Mucosa of descending colon (tissue), 3 donors: ENCODE data around the gene HIP1. TPM values are rescaled to one million over a fixed set of nuclear protein-coding genes. Genes with fewer than 3 reads are reported as not detected.

Experiments used
- ATAC-seq: fragments of 200-7000 bp; cut with Tn5 transposase; one replicate; pipeline ENCODE4 v1.9.1; 2020; ENCODE audit warnings: mild to moderate bottlenecking, moderate library complexity
- DNase-seq, 3 donors: peaks; one replicate each; pipeline ENCODE4 v3.0.0-alpha.2; 2020
- H3K36me3 ChIP-seq: fragments of 200-600 bp; one replicate; pipeline ENCODE4 v1.8.0; 2021; ENCODE audit warnings: low read depth, mild to moderate bottlenecking
- H3K4me1 ChIP-seq: fragments of 200-600 bp; one replicate; pipeline ENCODE4 v1.8.0; 2021; ENCODE audit warnings: low read depth, mild to moderate bottlenecking
- H3K4me3 ChIP-seq: fragments of 200-600 bp; one replicate; pipeline ENCODE4 v1.8.0; 2021; ENCODE audit warnings: mild to moderate bottlenecking
- H3K9me3 ChIP-seq: fragments of 200-600 bp; one replicate; pipeline ENCODE4 v1.8.0; 2021; ENCODE audit warnings: mild to moderate bottlenecking
- CTCF ChIP-seq: fragments of 200-600 bp; IDR thresholded peaks from one replicate; pipeline ENCODE4 v1.8.0; 2022; ENCODE audit warnings: antibody characterized with exemption, mild to moderate bottlenecking
- intact Hi-C, 2 donors: fragments of 100-400 bp; cut with DNase I in 1 of 2; cut with micrococcal nuclease in 1 of 2; formaldehyde crosslinking; loops; one replicate each; pipeline versions ENCODE4 v1.11.0 to v1.11.1; 2022; cut with DNase I, micrococcal nuclease
- total RNA-seq, 3 donors: library from RNA; stranded (reverse); fragmentation: NEBNext Ultra II Directional in 2 of 3; extraction: Animal tissue kit (Norgen Biotek cat#: 25700) in 2 of 3; gene quantifications; one replicate each; pipeline versions ENCODE4 v1.2.1 to v1.2.4, GENCODE V29; 2021 to 2023
- donor health status: DM: no; HTN: no; CAD: no; lungs with moderate emphysema.
- donor health status: DM: no; HTN: no; CAD: no.
- donor health status: DM: no; HTN: yes; CAD: no.

The HIP1 gene
- total RNA-seq, 3 donors from 2014 or later, result 5.7 to 14.2 (median 6.7) TPM

DNA sequence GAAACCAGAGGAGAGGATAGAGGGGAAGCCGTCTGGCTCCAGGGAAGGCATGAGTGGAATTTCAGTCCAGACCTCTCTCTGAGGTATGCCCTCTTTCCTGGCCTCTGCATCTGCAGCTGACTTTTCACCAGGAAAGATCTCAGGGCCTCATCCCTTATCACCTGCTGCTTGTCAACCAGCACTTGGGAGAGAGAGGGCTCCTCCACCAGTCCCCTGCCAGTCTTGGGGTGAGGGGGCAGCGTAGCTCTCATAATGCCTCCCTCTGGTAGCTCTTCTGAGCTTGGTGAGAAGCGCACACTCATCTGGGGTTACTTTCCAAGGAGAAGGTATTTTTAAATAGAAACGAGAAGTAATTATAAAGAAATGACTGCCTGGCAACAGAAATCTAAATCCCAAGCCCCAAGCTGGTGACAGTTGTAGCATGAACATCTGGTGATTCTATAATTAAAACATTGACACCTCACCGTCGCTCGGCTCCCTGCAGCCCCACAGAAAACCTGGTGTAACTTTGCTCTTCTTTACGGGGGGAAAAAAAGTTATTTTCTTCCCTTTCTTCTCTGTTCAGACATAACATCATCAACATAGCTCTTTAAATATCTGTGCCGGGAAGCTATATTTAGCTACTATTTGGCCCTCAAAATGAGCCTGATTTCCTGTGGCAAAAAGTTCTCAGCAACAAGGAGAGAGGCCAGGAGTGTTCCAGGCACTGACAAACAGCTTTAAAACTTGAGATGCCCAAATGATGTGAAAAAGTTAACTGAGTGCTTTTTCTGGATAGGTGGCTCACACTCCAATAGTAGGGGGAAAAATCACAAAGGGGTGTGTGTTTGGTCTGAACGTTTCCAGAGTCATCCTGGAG is 26.9 kb downstream of the HIP1 start:
- peaks cover 22% of the 10 kb centered on the region for H3K9me3 ChIP-seq
- no peak overlapping the region for H3K4me3 ChIP-seq
- intact Hi-C loops, result no loop called here
- DNase-seq, result no peak
- ATAC-seq, result no peak
- no peaks in the 10 kb centered on the region for H3K36me3 ChIP-seq
- TF ChIP-seq CTCF, result no peak
- H3K4me1 ChIP-seq, result peaks cover 6% of the 10 kb centered on the region

DNA sequence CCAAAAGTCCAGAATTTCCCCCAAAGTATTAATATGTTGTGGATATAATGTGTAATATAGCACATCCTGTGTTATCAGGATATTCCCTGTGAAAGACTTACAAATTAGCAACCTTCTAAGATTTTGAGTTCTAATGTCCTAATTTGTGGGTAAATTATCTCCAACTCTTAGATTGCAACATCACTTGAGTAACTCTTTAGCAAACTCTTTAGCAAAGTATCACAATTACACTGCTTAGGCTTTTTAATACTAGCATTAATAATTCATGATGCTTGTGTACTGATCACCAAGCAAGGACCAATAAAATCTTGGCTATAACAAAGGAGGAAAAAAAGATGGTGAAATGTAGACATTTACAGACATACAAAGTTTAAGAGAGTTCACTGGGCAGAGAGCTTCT is 27.7 kb downstream of the HIP1 start:
- no peak for TF ChIP-seq CTCF
- peaks cover 6% of the 10 kb centered on the region for H3K4me1 ChIP-seq
- DNase-seq (no peak), ATAC-seq (no peak)
- H3K9me3 ChIP-seq, result peaks cover 22% of the 10 kb centered on the region
- no peak overlapping the region for H3K4me3 ChIP-seq
- no peaks in the 10 kb centered on the region for H3K36me3 ChIP-seq
- intact Hi-C loops, result no loop called here

DNA sequence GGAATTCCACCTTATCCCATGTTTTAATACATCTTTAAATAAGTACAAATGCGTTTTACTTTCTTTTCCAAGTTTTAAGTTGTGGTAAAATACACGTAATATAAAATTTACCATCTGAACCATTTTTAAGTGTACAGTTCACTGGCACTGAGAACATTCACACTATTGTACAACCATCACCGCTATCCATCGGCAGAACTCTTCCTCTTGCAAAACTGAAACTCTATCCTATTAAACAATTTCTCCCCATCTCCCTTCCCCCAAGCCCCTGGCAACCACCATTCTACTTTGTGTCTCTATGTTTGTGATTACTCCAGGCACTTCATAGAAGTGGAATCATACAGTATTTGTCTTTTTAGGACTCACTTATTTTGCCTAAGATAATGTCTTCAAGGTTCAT is 33.8 kb downstream of the HIP1 start:
- intact Hi-C loops, result no loop called here
- Histone ChIP-seq H3K4me1 (no peaks in the 10 kb centered on the region), H3K4me3 (no peak overlapping the region), H3K9me3 (peaks cover 13% of the 10 kb centered on the region), H3K36me3 (no peaks in the 10 kb centered on the region)
- no peak for ATAC-seq
- TF ChIP-seq CTCF, result no peak
- DNase-seq, result no peak

DNA sequence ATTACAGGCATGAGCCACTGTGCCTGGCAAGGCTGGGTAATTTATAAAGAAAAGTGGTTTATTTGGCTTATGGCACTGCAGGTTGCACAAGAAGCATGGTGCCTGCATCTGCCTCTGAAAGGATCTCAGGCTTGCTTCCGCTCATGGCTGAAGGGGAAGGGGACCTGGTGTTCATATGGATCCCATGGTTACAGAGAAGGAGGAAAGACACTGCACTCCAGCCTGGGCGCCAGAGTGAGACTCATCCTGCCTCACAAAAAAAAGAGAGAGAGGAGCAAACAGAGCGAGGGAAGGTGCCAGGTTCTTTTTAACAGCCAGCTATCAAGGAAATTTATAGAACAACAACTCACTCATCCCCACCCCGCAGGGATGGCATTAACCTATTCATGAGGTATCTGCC is 36.2 kb downstream of the HIP1 start:
- DNase-seq (no peak), ATAC-seq (no peak)
- TF ChIP-seq CTCF, result no peak

GRCh38 chr7:75699993-75700392 is 38.7 kb downstream of the HIP1 start:
- intact Hi-C loops, result no loop called here
- ATAC-seq (no peak), DNase-seq (no peak)
- Histone ChIP-seq H3K36me3 (no peaks in the 10 kb centered on the region), H3K9me3 (no peaks in the 10 kb centered on the region), H3K4me3 (no peak overlapping the region), H3K4me1 (no peaks in the 10 kb centered on the region)
- TF ChIP-seq CTCF, result no peak

More for the DNA sequence above, 36.2 kb downstream of the HIP1 start:
- Histone ChIP-seq H3K4me1 (no peaks in the 10 kb centered on the region), H3K9me3 (no peaks in the 10 kb centered on the region), H3K36me3 (no peaks in the 10 kb centered on the region), H3K4me3 (no peak overlapping the region)
- intact Hi-C loops, result no loop called here
